Lung (tissue), 12 donors: ENCODE measurements around the gene NUP88. TPM values are rescaled to one million over a fixed set of nuclear protein-coding genes. Genes with fewer than 3 reads are reported as not detected.

Source experiments
- ATAC-seq: fragments of 200-7000 bp; cut with Tn5 transposase; one replicate; pipeline ENCODE4 v1.9.1; 2020; ENCODE audit warnings: moderate number of reproducible peaks; ENCODE audit not compliant: insufficient read depth, low FRiP score
- DNase-seq, 3 donors: peaks; one replicate each; pipeline ENCODE4 v3.0.0-alpha.2; 2013 to 2017
- H3K27ac ChIP-seq, 2 donors: one replicate each; pipeline ENCODE4 v1.5.1; 2013; ENCODE audit warnings: mild to moderate bottlenecking in 2 of 2, moderate library complexity in 2 of 2, control low read depth in 1 of 2, inconsistent platforms in 1 of 2, low read depth in 1 of 2, low read length in 1 of 2
- H3K27me3 ChIP-seq, 3 donors: one replicate each; pipeline ENCODE4 v1.5.1; 2013; ENCODE audit warnings: low read length in 2 of 3; ENCODE audit not compliant: control insufficient read depth in 3 of 3, insufficient read depth in 3 of 3
- H3K36me3 ChIP-seq, 4 donors: one replicate each; pipeline ENCODE4 v1.5.1; 2013; ENCODE audit warnings: low read length in 4 of 4, mild to moderate bottlenecking in 1 of 4, moderate library complexity in 1 of 4; ENCODE audit not compliant: control insufficient read depth in 4 of 4, insufficient read depth in 4 of 4
- H3K4me1 ChIP-seq, 5 donors: one replicate each; pipeline ENCODE4 v1.5.1; 2013; ENCODE audit warnings: low read length in 5 of 5, mild to moderate bottlenecking in 2 of 5, moderate library complexity in 1 of 5; ENCODE audit not compliant: control insufficient read depth in 5 of 5, insufficient read depth in 5 of 5
- H3K4me3 ChIP-seq: one replicate; pipeline ENCODE4 v1.5.1; 2013; ENCODE audit warnings: mild to moderate bottlenecking, control low read depth, moderate library complexity
- H3K9ac ChIP-seq, 2 donors: one replicate each; pipeline ENCODE4 v1.5.1; 2013; ENCODE audit warnings: low read length in 2 of 2, control low read depth in 1 of 2; ENCODE audit not compliant: insufficient read depth in 1 of 2
- H3K9me3 ChIP-seq, 4 donors: one replicate each; pipeline ENCODE4 v1.5.1; 2013; ENCODE audit warnings: low read length in 3 of 4, mild to moderate bottlenecking in 1 of 4, moderate library complexity in 1 of 4; ENCODE audit not compliant: control insufficient read depth in 4 of 4, insufficient read depth in 3 of 4
- WGBS, 2 donors: extraction: QIAGEN DNeasy Blood & Tissue Kit; methylation state at CpG; one replicate each; pipeline ENCODE4 v1.1.7; 2013; 5-methylcytosine and 5-hydroxymethylcytosine counted together
- polyA plus RNA-seq, 2 donors: library from polyadenylated mRNA; stranded (reverse); fragments of 200-250 nt; gene quantifications; one replicate each; pipeline ENCODE4 v1.2.1, GENCODE V29; 2013
- total RNA-seq, 2 donors: library from RNA; depleted of rRNA in 1 of 2; stranded (reverse); fragments of >200 nt in 1 of 2; gene quantifications; one replicate each; pipeline ENCODE4 v1.2.1, GENCODE V29; 2014 to 2021
- TF ChIP-seq, protein P1 (sequence below): IDR thresholded peaks from 2 replicates; pipeline ENCODE4 v1.5.1; 2012; ENCODE audit warnings: mild to moderate bottlenecking; ENCODE audit errors: control extremely low read depth, extremely low read depth
- donor health status: control.
- donor health status: control.
- donor health status: Bipolar disorder and iron deficiency.
- donor health status: healthy.
- donor health status: DM: yes; HTN: yes; CAD: no.

Gene NUP88
- total and polyA plus RNA-seq, 4 donors, result 30.0 to 76.4 (median 54.8) TPM

- no peak overlapping the region for H3K4me3 ChIP-seq
- peaks cover 25 to 42% (median 36%) of the 10 kb centered on the region in 4 donors for H3K36me3 ChIP-seq
- WGBS, 2 donors, result 84 to 86% methylated on average over 6 of the region's 6 CpGs
- H3K9ac ChIP-seq, result no peak overlapping the region
- TF ChIP-seq, protein P1, sequence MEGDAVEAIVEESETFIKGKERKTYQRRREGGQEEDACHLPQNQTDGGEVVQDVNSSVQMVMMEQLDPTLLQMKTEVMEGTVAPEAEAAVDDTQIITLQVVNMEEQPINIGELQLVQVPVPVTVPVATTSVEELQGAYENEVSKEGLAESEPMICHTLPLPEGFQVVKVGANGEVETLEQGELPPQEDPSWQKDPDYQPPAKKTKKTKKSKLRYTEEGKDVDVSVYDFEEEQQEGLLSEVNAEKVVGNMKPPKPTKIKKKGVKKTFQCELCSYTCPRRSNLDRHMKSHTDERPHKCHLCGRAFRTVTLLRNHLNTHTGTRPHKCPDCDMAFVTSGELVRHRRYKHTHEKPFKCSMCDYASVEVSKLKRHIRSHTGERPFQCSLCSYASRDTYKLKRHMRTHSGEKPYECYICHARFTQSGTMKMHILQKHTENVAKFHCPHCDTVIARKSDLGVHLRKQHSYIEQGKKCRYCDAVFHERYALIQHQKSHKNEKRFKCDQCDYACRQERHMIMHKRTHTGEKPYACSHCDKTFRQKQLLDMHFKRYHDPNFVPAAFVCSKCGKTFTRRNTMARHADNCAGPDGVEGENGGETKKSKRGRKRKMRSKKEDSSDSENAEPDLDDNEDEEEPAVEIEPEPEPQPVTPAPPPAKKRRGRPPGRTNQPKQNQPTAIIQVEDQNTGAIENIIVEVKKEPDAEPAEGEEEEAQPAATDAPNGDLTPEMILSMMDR, result no peak
- no peaks in the 10 kb centered on the region for H3K27me3 ChIP-seq
- no peak overlapping the region for H3K27ac ChIP-seq
- H3K4me1 ChIP-seq, result no peaks in the 10 kb centered on the region
- no peaks in the 10 kb centered on the region for H3K9me3 ChIP-seq
- DNase-seq, result no peak
- ATAC-seq, result no peak
Measured at GRCh38 chr17:5373112-5373511, 46.4 kb downstream of the NUP88 start.

DNA sequence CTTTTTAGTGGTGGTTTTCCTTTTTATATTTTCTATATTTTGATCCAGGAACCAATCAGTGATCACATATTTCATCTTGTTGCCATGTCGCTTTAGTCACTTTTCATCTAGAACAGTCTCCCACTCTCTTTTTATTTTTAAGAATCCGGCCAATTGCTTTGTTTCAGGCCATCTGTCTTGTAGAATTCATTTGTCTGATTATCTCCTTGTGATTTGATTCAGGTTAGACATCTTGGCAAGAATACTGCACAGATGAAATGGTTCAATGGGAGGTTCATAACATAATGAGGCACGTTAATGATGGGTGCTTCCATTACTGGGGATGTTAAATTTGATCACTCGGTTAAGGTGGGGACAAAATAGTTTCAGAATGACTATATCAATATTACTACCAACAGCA, 49.1 kb downstream of the NUP88 start:
- no peaks in the 10 kb centered on the region for H3K4me1 ChIP-seq
- H3K9ac ChIP-seq, result no peak overlapping the region
- DNase-seq, result no peak
- no peaks in the 10 kb centered on the region for H3K9me3 ChIP-seq
- peaks cover 19 to 47% (median 37%) of the 10 kb centered on the region in 4 donors for H3K36me3 ChIP-seq
- H3K27ac ChIP-seq, result no peak overlapping the region
- ATAC-seq, result no peak
- TF ChIP-seq, protein P1, result no peak
- no peaks in the 10 kb centered on the region for H3K27me3 ChIP-seq
- 94 to 96% methylated on average over 4 of the region's 4 CpGs for WGBS, 2 donors
- H3K4me3 ChIP-seq, result no peak overlapping the region

DNA sequence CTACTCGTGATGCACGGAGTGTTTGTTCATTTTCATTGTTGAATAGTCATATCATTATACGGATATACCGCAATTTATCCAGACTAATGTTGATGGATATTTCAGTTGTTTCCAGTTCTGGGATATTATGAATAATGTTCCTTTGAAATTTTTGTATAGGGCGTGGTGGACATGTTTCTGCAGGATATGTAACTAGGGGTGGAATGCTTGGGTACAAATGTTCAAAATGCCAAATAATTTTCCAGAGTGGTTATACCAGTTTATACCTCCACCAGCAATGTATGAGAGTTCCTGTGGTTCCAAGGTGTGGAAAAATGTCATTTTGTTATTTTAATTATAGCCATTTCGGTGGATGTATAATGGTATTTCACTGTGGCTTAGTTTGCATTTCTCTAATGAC, 53.6 kb downstream of the NUP88 start:
- Histone ChIP-seq H3K9ac (no peak overlapping the region), H3K9me3 (no peaks in the 10 kb centered on the region), H3K27me3 (no peaks in the 10 kb centered on the region), H3K36me3 (peaks cover 14 to 45% (median 36%) of the 10 kb centered on the region in 4 donors), H3K27ac (no peak overlapping the region), H3K4me3 (no peak overlapping the region), H3K4me1 (no peaks in the 10 kb centered on the region)
- ATAC-seq, result no peak
- TF ChIP-seq, protein P1, result no peak
- 87 to 88% methylated on average over 6 of the region's 6 CpGs for WGBS, 2 donors
- no peak for DNase-seq

DNA sequence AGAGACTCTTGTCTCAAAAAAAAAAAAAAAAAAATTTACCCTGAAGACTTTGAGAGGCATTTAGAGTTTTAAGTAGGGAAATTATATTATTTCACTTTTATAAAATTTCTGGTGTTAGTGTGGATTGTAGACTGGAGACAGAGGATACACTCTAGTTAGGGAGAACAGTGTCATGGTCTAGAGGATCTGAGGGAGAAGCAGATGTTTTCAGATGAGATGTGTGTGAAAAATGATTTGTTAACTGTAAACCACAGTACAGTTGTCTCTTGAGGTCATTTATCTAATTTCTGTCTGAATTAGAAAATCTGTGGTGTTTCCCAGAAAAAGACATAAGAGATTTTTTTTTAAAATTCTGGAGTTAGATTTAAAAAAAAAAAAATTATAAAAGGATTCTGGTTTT, 54.8 kb downstream of the NUP88 start:
- DNase-seq (no peak), ATAC-seq (no peak)
- TF ChIP-seq, protein P1, result no peak
- no peaks in the 10 kb centered on the region for H3K4me1 ChIP-seq
- no peak overlapping the region for H3K4me3 ChIP-seq
- no peak overlapping the region for H3K9ac ChIP-seq
- no peaks in the 10 kb centered on the region for H3K9me3 ChIP-seq
- H3K27ac ChIP-seq, result no peak overlapping the region
- H3K27me3 ChIP-seq, result no peaks in the 10 kb centered on the region
- peaks cover 21 to 45% (median 35%) of the 10 kb centered on the region in 4 donors for H3K36me3 ChIP-seq
